Measurements from ENCODE around the gene XDH. TPM values are rescaled to one million over a fixed set of nuclear protein-coding genes. Genes with fewer than 3 reads are reported as not detected.

XDH gene
- polyA plus RNA-seq (ENCODE audit: insufficient read length in 12 of 12): 10 to 100 TPM in 1 of 12 donors, under 1 TPM in 2, not detected in 9; 0.11 to 11.0 (median 0.12) TPM
- long read RNA-seq, donor 1, full-length matches to known transcripts: 1 of 6 reads
- long read RNA-seq, donor 1, partial matches to known transcripts: 5 of 6 reads
- long read RNA-seq, donor 1, other reads (novel, unspliced or antisense): 0 of 6 reads
- long read RNA-seq, donor 2: 0 reads
- long read RNA-seq, donor 3: 0 reads
- long read RNA-seq, donor 4: 0 reads
- long read RNA-seq, donor 5: 0 reads
- long read RNA-seq, donor 6: 0 reads
- long read RNA-seq, donor 7: 0 reads
- long read RNA-seq, donor 8: 0 reads
- long read RNA-seq, donor 9: 0 reads
- long read RNA-seq, donor 10: 0 reads
- long read RNA-seq, donor 11: 0 reads

GRCh38 chr2:31414601-31415241 lies at the start of gene XDH:
TSS of gene XDH (minus strand) at chr2:31414742. CDS start at chr2:31414666, 76 bp downstream.
- no peak for DNase-seq

- no peak for DNase-seq
Observed at GRCh38 chr2:31457651-31458050, 43.1 kb upstream of the XDH start.

GRCh38 chr2:31446848-31447247 lies 32.3 kb upstream of the XDH start:
- no peak for DNase-seq

GRCh38 chr2:31442376-31442775 lies 27.8 kb upstream of the XDH start:
- no peak for DNase-seq

- DNase-seq: no peak
Observed at GRCh38 chr2:31440764-31441163, 26.2 kb upstream of the XDH start.

- no peak for DNase-seq
Observed at GRCh38 chr2:31434911-31435310, 20.4 kb upstream of the XDH start.

- no peak for DNase-seq
Observed at GRCh38 chr2:31433541-31433940, 19.0 kb upstream of the XDH start.

GRCh38 chr2:31430439-31431165 lies 16.1 kb upstream of the XDH start:
- DNase-seq: no peak

- no peak for DNase-seq
Observed at GRCh38 chr2:31429759-31430438, 15.4 kb upstream of the XDH start.

GRCh38 chr2:31429040-31429439 lies 14.5 kb upstream of the XDH start:
- no peak for DNase-seq

- no peak for DNase-seq
Observed at GRCh38 chr2:31428001-31428418, 13.5 kb upstream of the XDH start.

GRCh38 chr2:31426096-31426495 lies 11.6 kb upstream of the XDH start:
- DNase-seq: no peak

GRCh38 chr2:31421634-31422033 lies 7.1 kb upstream of the XDH start:
- no peak for DNase-seq

GRCh38 chr2:31420936-31421335 lies 6.4 kb upstream of the XDH start:
- no peak for DNase-seq

- DNase-seq: no peak
Observed at GRCh38 chr2:31419386-31419785, 4.8 kb upstream of the XDH start.

GRCh38 chr2:31415421-31415820 lies 879 bp upstream of the XDH start:
- DNase-seq: no peak

- no peak for DNase-seq
Observed at GRCh38 chr2:31413862-31414550, 536 bp downstream of the XDH start.

GRCh38 chr2:31413025-31413424 lies 1.5 kb downstream of the XDH start:
- DNase-seq: no peak

GRCh38 chr2:31411771-31412170 lies 2.8 kb downstream of the XDH start:
- no peak for DNase-seq

GRCh38 chr2:31406593-31407385 lies 7.8 kb downstream of the XDH start:
- no peak for DNase-seq

- no peak for DNase-seq
Observed at GRCh38 chr2:31404827-31405226, 9.7 kb downstream of the XDH start.

Measured in muscle of arm (tissue), 14 donors.